ENCODE measurements around the gene BNC2.
"Not testable (repeated sequence)": the region's sequence is repeated elsewhere in the genome, so short reads cannot be mapped to it uniquely, and the experiment has no call there.

BNC2 gene

DNA sequence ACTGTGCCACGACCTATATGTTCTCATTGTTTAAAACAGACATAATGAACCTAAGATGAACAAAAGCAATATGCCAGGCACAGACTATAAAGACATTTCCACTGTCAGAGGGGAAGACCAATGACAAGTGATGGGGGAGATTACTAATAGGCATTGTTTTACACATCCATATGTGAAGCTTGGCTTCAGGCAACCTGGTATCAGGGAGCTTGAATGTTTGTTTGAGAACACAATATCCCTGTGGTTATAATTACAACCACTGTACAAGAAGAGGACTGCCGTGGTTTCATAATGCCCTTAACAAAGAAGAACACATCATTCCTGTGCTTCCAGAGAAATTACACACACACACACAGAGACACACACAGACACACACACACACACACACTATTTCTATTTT, 385.7 kb downstream of the BNC2 start:
- no peak overlapping the region for H3K4me3 ChIP-seq (replicated peaks; ENCODE audit: insufficient read depth, low read length)
- no peak for DNase-seq (ENCODE audit: low read depth in 1 of 2, low spot score in 1 of 2)
- no peak overlapping the region for H3K27ac ChIP-seq (replicated peaks)
- no peaks in the 10 kb centered on the region for H3K27me3 ChIP-seq (ENCODE audit: insufficient read depth, poor library complexity, severe bottlenecking)
- no peak for TF ChIP-seq POLR2AphosphoS5 (IDR thresholded peaks at IDR 0.05; ENCODE audit: low read depth)
- TF ChIP-seq REST (IDR thresholded peaks at IDR 0.05; ENCODE audit: insufficient replicate concordance, low read depth) = no peak
- TF ChIP-seq SPI1 (IDR thresholded peaks at IDR 0.05; ENCODE audit: borderline replicate concordance, low read depth) = no peak
- TF ChIP-seq GABPA (IDR thresholded peaks at IDR 0.05; ENCODE audit: low read depth) = no peak
- no peak for TF ChIP-seq CTCF (IDR thresholded peaks at IDR 0.05; ENCODE audit: insufficient read depth, low read length)

DNA sequence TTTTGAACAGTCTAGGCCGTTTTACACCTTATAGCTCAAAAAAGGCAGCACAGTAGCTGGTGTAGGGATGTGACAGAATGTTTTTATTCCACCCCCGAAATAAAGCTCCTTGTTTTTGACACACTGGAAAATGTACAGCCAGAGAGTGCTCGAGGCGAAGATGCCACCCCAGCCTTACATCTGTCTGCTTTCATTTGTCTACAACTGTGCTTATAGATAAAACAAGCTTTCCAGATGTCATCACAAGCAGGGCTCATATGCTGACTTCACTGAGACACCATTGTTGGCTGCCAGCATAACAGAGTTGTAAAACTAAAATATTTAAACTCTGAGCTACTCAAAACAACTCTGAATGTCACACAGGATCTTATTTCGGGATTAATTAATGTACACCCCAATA, 386.3 kb downstream of the BNC2 start:
- Histone ChIP-seq H3K27ac (replicated peaks) (no peak overlapping the region), H3K4me3 (replicated peaks; ENCODE audit: insufficient read depth, low read length) (no peak overlapping the region), H3K27me3 (ENCODE audit: insufficient read depth, poor library complexity, severe bottlenecking) (no peaks in the 10 kb centered on the region)
- no peak for DNase-seq (ENCODE audit: low read depth in 1 of 2, low spot score in 1 of 2)
- TF ChIP-seq REST (IDR thresholded peaks at IDR 0.05; ENCODE audit: insufficient replicate concordance, low read depth) (no peak), GABPA (IDR thresholded peaks at IDR 0.05; ENCODE audit: low read depth) (no peak), CTCF (IDR thresholded peaks at IDR 0.05; ENCODE audit: insufficient read depth, low read length) (no peak), POLR2AphosphoS5 (IDR thresholded peaks at IDR 0.05; ENCODE audit: low read depth) (no peak), SPI1 (IDR thresholded peaks at IDR 0.05; ENCODE audit: borderline replicate concordance, low read depth) (no peak)

- DNase-seq (ENCODE audit: low read depth in 1 of 2, low spot score in 1 of 2) = no peak
- Histone ChIP-seq H3K4me3 (replicated peaks; ENCODE audit: insufficient read depth, low read length) (no peak overlapping the region), H3K27me3 (ENCODE audit: insufficient read depth, poor library complexity, severe bottlenecking) (no peaks in the 10 kb centered on the region), H3K27ac (replicated peaks) (no peak overlapping the region)
- TF ChIP-seq SPI1 (IDR thresholded peaks at IDR 0.05; ENCODE audit: borderline replicate concordance, low read depth) (no peak), POLR2AphosphoS5 (IDR thresholded peaks at IDR 0.05; ENCODE audit: low read depth) (no peak), GABPA (IDR thresholded peaks at IDR 0.05; ENCODE audit: low read depth) (no peak), REST (IDR thresholded peaks at IDR 0.05; ENCODE audit: insufficient replicate concordance, low read depth) (no peak), CTCF (IDR thresholded peaks at IDR 0.05; ENCODE audit: insufficient read depth, low read length) (no peak)
These were observed 387.7 kb downstream of the BNC2 start for GRCh38 chr9:16482764-16483163.

DNA sequence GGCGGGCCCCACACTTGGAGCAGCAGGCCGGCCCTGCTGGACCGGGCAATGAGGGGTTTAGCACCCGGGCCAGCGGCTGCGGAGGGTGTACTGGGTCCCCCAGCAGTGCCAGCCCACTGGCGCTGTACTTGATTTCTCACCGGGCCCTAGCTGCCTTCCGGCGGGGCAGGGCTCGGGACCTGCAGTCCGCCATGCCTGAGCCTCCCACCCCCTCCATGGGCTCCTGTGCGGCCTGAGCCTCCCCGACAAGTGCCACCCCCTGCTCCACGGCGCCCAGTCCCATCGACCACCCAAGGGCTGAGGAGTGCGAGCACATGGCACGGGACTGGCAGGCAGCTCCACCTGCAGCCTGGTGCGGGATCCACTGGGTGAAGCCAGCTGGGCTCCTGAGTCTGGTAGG, 389.9 kb downstream of the BNC2 start:
- not testable (repeated sequence) for H3K27me3 ChIP-seq (ENCODE audit: insufficient read depth, poor library complexity, severe bottlenecking); H3K4me3 ChIP-seq (replicated peaks; ENCODE audit: insufficient read depth, low read length); DNase-seq (ENCODE audit: low read depth in 1 of 2, low spot score in 1 of 2); H3K27ac ChIP-seq (replicated peaks)
